HG03575 (cell line): Measurements from ENCODE around the gene FAM20A.
"Not testable (repeated sequence)": the region's sequence is repeated elsewhere in the genome, so short reads cannot be mapped to it uniquely, and the experiment has no call there.

Source experiments
- ATAC-seq: cut with Tn5 transposase; IDR thresholded peaks from one replicate; pipeline ENCODE4 v1.9.1; 2021; ENCODE audit not compliant: unreplicated experiment, insufficient number of reproducible peaks, low FRiP score; ENCODE audit errors: extremely low read depth

FAM20A gene

GRCh38 chr17:68539548-68540467, 61.4 kb downstream of the FAM20A start:
- ATAC-seq = no peak

DNA sequence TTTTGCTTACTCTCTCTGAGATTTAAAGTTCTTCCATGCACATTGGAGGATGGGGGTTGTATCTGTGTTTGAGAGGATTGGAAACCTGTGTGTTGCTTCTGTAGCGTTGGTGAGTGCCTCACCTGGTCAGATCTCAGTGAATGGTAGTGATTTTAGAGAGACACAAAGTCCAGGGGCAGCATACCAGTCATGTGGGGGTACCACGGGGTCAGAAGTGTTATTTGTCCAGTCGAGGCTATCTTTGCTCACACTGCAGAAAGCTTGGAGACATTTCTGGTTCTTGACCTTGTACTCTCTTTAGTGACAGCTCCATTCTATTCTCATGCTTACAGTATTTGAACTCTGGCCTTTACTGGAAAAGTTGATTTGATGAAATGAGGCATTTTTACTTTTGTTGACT, 65.2 kb downstream of the FAM20A start:
- no peak for ATAC-seq

DNA sequence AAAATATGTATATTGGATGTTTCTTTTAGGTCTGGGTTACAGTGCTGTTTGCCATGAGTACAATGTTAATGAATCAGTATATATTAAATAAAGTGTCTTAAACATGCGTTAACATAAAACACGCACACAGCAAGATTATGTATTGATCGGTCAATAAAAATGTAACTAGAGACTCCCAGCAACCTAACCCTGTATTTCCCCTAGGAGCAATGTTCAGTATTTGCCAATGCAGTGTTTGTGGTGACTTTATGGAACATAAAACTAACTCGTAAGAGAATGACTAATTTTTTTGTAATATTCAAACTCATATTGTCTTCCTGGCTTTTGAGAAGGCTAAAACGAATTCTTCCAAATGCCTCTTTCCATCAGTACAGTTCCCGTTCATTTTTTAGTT, 66.5 kb downstream of the FAM20A start:
- no peak for ATAC-seq

DNA sequence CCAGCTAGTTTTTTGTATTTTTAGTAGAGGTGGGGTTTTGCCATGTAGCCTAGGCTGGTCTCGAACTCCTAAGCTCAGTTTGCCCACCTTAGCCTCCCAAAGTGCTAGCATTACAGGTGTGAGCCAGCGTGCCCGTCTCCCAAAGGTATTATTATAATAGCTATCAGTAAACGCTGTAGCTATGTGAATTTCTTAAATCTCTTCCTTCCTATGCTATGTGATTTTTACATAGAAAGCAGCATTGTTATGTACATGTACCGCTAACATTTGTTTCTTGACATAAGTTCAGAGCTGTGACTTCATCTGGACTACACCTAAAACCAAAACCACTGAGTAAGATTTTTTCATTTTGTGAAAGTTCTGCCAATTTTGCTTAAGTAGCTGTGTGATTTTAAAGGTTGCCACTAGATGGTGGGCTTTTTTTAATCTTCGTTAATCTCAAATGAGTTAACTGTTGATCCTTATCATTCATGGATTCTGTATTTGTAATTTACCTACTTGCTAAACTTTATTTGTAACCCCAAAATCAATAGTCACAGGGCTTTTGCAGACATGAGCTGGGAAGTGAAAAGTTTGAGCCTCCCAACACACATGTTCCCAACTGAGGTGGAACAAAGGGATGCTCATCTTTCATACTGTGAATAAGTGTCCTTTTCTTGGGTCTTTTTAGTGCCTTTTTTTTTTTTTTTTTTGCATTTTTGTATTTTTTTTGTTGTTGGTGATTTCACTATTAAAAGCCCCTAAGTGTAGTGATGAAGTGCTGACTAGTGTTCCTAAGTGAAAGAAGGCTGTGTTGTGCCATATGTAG, 67.1 kb downstream of the FAM20A start:
- no peak for ATAC-seq

- no peak for ATAC-seq
Observed at GRCh38 chr17:68532826-68533225, 68.3 kb downstream of the FAM20A start.

- no peak for ATAC-seq
Observed at GRCh38 chr17:68531252-68531651, 69.9 kb downstream of the FAM20A start.

GRCh38 chr17:68527314-68527713, 73.9 kb downstream of the FAM20A start:
- ATAC-seq = no peak

DNA sequence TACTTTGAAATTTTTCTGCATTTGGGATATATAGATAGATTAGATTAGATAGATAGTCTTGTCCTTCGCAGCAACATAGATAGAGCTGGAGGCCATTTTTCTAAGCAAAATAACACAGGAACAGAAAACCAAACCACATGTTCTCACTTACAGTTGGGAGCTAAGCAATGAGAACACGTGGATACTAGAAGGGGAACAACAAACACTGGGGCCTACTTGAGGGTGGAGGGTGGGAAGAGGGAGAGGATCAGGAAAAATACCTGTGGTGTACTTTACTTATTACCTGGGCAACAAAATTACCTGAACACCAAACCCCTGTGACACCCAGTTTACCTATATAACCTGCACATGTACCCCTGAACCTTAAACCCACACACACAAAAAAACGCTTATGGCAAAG, 74.6 kb downstream of the FAM20A start:
- no peak for ATAC-seq

DNA sequence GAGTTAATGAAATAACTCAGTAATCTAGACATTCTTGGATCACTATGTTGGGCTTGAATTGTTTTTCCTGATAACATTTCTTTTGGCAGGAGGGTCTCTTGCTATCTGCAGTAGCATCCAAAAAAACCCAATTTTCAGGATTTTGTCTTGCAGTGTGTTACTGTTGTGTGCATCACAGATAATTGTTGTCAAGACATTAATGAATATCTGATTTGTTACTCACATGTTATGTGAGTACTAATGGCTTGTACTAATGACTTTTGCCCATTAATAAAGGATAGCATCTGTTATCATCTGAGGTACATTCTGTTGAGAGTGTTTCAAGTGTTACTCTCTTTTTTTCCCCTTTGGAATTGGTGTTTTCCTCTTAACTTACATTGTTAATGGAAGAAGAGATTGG, 78.9 kb downstream of the FAM20A start:
- no peak for ATAC-seq

- ATAC-seq = no peak
Observed at GRCh38 chr17:68519911-68520310, 81.3 kb downstream of the FAM20A start.

DNA sequence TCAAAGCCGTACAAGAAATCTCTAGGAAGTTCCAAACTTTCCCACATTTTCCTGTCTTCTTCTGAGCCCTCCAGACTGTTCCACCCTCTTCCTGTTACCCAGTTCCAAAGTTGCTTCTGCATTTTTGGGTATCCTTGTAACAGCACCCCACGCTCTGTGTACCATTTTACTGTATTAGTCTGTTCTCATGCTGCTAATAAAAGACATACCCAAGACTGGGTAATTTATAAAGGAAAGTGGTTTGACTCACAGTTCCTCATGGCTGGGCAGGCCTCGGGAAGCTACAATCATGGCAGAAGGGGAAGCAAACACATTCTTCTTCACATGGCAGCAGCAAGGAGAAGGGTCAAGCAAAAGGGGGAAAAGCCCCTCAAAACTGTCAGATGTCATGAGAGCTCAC, 82.1 kb downstream of the FAM20A start:
- ATAC-seq = not testable (repeated sequence)

DNA sequence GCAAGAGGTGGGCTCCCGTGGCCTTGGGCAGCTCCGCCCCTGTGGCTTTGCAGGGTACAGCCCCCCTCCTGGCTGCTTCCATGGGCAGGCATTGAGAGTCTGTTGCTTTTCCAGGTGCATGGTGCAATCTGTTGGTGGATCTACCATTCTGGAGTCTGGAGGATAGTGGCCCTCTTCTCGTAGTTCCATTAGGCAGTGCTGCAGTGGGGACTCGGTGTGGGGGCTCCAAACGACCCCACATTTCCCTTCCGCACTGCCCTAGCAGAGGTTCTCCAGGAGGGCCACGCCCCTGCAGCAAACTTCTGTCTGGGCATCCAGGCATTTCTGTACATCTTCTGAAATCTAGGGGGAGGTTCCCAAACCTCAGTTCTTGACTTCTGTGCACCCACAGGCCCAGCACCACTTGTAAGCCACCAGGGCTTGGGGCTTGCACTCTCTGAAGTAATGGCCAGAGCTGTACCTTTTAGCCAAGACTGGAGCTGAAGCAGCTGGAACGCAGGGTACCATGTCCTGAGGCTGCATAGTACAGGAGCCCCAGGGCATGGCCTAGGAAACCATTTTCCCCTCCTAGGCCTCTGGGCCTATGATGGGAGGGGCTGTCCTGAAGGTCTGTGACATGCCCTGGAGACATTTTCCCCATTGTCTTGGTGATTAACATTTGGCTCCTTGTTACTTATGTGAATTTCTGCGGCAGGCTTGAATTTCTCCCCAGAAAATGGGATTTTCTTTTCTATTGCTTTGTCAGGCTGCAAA, 82.9 kb downstream of the FAM20A start:
- ATAC-seq = no peak

DNA sequence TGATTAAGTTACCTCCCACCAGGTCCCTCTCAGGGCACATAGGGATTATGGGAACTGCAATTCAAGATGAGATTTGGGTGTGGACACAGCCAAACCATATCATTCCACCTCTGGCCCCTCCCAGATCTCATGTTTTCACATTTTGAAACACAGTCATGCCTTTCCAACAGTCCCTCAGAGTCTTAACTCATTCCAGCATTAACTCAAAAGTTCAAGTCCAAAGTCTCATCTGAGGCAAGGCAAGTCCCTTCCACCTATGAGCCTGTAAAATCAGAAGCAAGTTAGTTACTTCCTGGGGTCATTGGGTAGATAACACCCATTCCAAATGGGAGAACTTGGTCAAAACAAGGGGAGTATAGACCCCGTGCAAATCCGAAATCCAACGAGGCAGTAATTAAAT, 83.6 kb downstream of the FAM20A start:
- ATAC-seq = not testable (repeated sequence)

DNA sequence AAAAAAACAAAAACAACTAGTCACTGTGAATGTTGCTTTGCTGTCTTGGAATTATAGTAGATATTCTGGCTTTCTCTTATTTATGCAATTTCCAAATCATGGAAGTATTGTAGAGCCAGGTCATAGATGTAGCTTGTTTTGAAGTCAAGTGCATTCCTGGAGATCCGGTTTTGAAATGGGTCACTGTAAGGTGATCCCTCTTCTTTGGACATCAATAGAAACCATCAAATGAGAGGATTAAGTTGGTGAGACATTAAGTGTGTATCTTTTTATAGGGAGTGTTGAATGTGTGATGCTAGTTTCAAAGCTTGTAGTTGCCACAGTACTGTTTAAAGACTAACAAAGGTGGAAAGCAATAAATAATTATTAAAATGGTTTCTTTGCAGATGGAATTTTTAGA, 84.4 kb downstream of the FAM20A start:
- ATAC-seq = no peak

DNA sequence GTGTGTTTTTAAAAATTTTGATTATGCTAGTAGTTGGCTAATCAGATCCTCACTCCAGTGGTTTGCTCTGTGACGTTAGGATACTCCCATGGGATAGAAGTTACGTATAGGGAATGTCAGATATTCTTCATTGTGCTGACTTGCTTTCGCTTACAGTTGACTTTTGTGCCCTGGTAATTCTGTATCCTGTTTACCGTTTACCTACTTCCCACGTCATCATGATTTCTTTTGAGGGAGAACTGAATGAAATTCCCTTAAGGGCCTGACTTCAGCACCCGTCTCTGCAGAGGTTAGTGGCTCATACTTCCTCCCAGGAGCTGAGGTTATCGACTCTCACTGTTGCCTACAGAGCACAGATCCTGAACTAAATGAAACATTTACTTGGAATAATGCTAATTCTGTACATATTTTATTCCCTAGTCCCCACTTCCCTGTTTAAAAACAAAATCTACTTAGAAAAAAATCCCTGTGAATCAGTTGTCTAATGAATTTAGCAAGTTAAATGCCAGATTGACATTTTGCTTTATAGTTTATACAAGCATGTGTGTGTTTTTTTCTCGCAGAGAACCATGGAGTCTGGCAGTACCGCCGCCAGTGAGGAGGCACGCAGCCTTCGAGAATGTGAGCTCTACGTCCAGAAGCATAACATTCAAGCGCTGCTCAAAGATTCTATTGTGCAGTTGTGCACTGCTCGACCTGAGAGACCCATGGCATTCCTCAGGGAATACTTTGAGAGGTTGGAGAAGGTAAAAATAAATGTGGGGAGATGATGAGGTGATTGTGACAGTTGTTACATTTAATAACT, 86.1 kb downstream of the FAM20A start:
- ATAC-seq = no peak

DNA sequence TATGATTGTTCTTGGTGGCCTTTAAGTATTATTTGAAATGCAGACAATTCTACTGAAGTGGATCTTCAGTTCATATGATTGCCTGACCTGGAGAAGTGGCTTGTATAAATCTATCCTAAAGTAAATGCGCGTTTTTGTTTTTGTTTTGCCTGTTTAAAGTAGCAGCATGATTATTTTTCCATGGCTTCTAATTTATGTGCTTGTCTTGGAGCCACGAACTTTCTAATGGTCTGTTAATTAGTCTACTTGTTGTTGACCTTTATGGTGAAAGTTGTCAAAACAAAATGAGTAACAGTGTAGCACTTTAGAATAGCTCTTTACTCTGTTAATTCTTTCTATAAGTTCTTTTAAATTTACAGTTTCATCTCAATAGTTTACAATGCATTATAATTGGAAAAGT, 87.2 kb downstream of the FAM20A start:
- ATAC-seq = no peak

- ATAC-seq = no peak
Observed at GRCh38 chr17:68512960-68513474, 88.2 kb downstream of the FAM20A start.

GRCh38 chr17:68512247-68512959, 88.8 kb downstream of the FAM20A start, which contains the start of gene PRKAR1A:
PRKAR1A (plus strand) TSS chr17:68512430; CDS start chr17:68515400, 2,970 bp downstream.
- peak; percentile 44 for ATAC-seq
